Measurements from ENCODE around the gene BMF.

BMF gene

GRCh38 chr15:40100947-40101905 is 7.5 kb downstream of the BMF start:
- H4K20me1 ChIP-seq (ENCODE audit: control insufficient read depth, insufficient read depth, low read depth, low read length) = no peaks in the 10 kb centered on the region
- no peak for TF ChIP-seq CTCF (IDR thresholded peaks at IDR 0.05; ENCODE audit: low read depth, low read length, poor library complexity, severe bottlenecking)
- no peak for TF ChIP-seq EZH2phosphoT487 (IDR thresholded peaks at IDR 0.05; ENCODE audit: borderline replicate concordance, low read length)
- H3K9me3 ChIP-seq (ENCODE audit: control insufficient read depth, insufficient read depth, low read length) = no peaks in the 10 kb centered on the region
- peak overlapping the region; percentile 97 for H3K4me2 ChIP-seq (ENCODE audit: low read length)
- peaks cover 53% of the 10 kb centered on the region for H3K36me3 ChIP-seq (ENCODE audit: control insufficient read depth, low read length)
- peaks cover 40% of the 10 kb centered on the region for H3K79me2 ChIP-seq (ENCODE audit: control insufficient read depth, low read length)
- peaks cover 99% of the 10 kb centered on the region for H3K4me1 ChIP-seq (ENCODE audit: control insufficient read depth, low read length)
- peak overlapping the region; percentile 98 for H3K27ac ChIP-seq (ENCODE audit: low read depth, low read length)
- H3K4me3 ChIP-seq (ENCODE audit: low read length) = peak overlapping the region; percentile 60
- H3F3A ChIP-seq (ENCODE audit: control insufficient read depth, insufficient read depth) = peaks cover 36% of the 10 kb centered on the region
- no peaks in the 10 kb centered on the region for H3K9me2 ChIP-seq (replicated peaks; ENCODE audit: control insufficient read depth, low read length)
- no peaks in the 10 kb centered on the region for H3K27me3 ChIP-seq (ENCODE audit: control insufficient read depth, low read length)

- no peaks in the 10 kb centered on the region for H4K20me1 ChIP-seq (ENCODE audit: control insufficient read depth, insufficient read depth, low read depth, low read length)
- H3K27me3 ChIP-seq (ENCODE audit: control insufficient read depth, low read length) = no peaks in the 10 kb centered on the region
- peak overlapping the region; percentile 98 for H3K27ac ChIP-seq (ENCODE audit: low read depth, low read length)
- TF ChIP-seq EZH2phosphoT487 (IDR thresholded peaks at IDR 0.05; ENCODE audit: borderline replicate concordance, low read length) = no peak
- peak overlapping the region; percentile 97 for H3K4me2 ChIP-seq (ENCODE audit: low read length)
- no peaks in the 10 kb centered on the region for H3K9me3 ChIP-seq (ENCODE audit: control insufficient read depth, insufficient read depth, low read length)
- H3K36me3 ChIP-seq (ENCODE audit: control insufficient read depth, low read length) = peaks cover 56% of the 10 kb centered on the region
- H3K4me3 ChIP-seq (ENCODE audit: low read length) = peak overlapping the region; percentile 60
- H3K79me2 ChIP-seq (ENCODE audit: control insufficient read depth, low read length) = peaks cover 34% of the 10 kb centered on the region
- H3K4me1 ChIP-seq (ENCODE audit: control insufficient read depth, low read length) = peaks cover 99% of the 10 kb centered on the region
- peaks cover 40% of the 10 kb centered on the region for H3F3A ChIP-seq (ENCODE audit: control insufficient read depth, insufficient read depth)
- no peaks in the 10 kb centered on the region for H3K9me2 ChIP-seq (replicated peaks; ENCODE audit: control insufficient read depth, low read length)
Observed at GRCh38 chr15:40100123-40100946, 8.3 kb downstream of the BMF start.

- H3F3A ChIP-seq (ENCODE audit: control insufficient read depth, insufficient read depth) = peaks cover 53% of the 10 kb centered on the region
- H4K20me1 ChIP-seq (ENCODE audit: control insufficient read depth, insufficient read depth, low read depth, low read length) = no peaks in the 10 kb centered on the region
- no peaks in the 10 kb centered on the region for H3K9me2 ChIP-seq (replicated peaks; ENCODE audit: control insufficient read depth, low read length)
- peak overlapping the region; percentile 97 for H3K4me2 ChIP-seq (ENCODE audit: low read length)
- peaks cover 38% of the 10 kb centered on the region for H3K79me2 ChIP-seq (ENCODE audit: control insufficient read depth, low read length)
- H3K27me3 ChIP-seq (ENCODE audit: control insufficient read depth, low read length) = no peaks in the 10 kb centered on the region
- H3K36me3 ChIP-seq (ENCODE audit: control insufficient read depth, low read length) = peaks cover 62% of the 10 kb centered on the region
- TF ChIP-seq CTCF (IDR thresholded peaks at IDR 0.05; ENCODE audit: low read depth, low read length, poor library complexity, severe bottlenecking) (no peak), EZH2phosphoT487 (IDR thresholded peaks at IDR 0.05; ENCODE audit: borderline replicate concordance, low read length) (no peak)
- peak overlapping the region; percentile 64 for H3K4me3 ChIP-seq (ENCODE audit: low read length)
- peaks cover 99% of the 10 kb centered on the region for H3K4me1 ChIP-seq (ENCODE audit: control insufficient read depth, low read length)
- no peaks in the 10 kb centered on the region for H3K9me3 ChIP-seq (ENCODE audit: control insufficient read depth, insufficient read depth, low read length)
- H3K27ac ChIP-seq (ENCODE audit: low read depth, low read length) = peak overlapping the region; percentile 98
Observed at GRCh38 chr15:40098489-40099261, 10.0 kb downstream of the BMF start.

All from DOHH2 (cell line).